NCI-H526 (cell line): ENCODE data around the gene RACK1.
"Not testable (repeated sequence)": the region's sequence is repeated elsewhere in the genome, so short reads cannot be mapped to it uniquely, and the experiment has no call there.

Experiments
- DNase-seq, 2 experiments: peaks; one replicate each; lab custom pipeline; 2025; lab: John Stamatoyannopoulos, UW

Gene RACK1

DNA sequence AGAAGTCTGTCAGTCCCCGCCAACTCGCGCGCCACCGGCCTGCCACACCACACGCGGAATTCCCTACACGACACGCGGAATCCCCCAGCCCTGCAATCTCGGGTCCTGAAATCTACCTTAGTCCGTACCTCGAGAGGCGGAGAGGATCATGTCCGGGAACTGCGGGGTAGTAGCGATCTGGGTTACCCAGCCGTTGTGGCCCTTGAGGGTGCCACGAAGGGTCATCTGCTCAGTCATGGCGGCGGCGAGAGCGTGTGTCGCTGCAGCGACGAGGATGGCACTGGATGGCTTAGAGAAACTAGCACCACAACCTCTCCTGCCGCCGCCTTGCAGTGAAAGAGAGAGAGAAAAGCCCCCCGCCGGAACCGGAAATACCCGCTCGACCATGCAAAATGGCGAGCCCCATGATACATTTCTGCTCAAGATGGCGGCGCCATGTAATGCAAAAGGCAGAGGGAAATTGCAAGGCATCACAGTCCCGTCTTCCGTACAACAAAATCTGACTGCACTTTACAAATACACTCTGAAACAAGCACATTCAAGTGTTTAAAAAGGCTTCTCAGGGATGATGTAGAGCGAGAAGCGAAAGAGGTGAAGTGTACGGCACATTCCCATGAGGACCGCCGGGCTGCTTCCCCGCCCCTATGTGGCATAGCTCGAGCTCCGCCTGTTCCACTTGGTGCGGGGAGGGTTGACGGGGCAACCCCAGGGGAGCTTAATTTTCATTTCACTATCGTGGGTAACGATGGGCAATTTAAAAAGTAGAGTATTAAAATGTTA is at the start of gene RACK1:
TSS of gene RACK1 (minus strand) at position 343 of the 780 bp plus-strand sequence. CDS start at position 237, 106 bp downstream.
- DNase-seq = no peak

DNA sequence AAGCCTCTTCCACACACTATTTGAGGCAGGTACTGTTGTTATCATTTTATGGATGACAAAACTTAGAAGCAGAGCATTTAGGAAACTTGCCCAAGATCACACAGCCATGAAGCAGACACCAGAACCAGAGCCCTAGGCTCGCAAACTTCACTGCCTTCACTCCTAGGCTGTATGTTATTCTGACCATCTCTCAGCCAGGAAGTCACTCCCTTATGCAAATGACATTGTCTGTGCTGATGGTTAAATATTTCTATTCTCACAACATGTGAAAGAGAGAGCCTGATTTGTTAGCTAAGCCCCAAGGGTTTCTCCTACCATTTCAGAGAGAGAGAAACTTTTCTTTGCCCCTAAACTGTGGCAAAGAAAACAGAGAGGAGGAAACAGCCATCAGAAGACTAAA is 43.6 kb upstream of the RACK1 start:
- DNase-seq = not testable (repeated sequence)

DNA sequence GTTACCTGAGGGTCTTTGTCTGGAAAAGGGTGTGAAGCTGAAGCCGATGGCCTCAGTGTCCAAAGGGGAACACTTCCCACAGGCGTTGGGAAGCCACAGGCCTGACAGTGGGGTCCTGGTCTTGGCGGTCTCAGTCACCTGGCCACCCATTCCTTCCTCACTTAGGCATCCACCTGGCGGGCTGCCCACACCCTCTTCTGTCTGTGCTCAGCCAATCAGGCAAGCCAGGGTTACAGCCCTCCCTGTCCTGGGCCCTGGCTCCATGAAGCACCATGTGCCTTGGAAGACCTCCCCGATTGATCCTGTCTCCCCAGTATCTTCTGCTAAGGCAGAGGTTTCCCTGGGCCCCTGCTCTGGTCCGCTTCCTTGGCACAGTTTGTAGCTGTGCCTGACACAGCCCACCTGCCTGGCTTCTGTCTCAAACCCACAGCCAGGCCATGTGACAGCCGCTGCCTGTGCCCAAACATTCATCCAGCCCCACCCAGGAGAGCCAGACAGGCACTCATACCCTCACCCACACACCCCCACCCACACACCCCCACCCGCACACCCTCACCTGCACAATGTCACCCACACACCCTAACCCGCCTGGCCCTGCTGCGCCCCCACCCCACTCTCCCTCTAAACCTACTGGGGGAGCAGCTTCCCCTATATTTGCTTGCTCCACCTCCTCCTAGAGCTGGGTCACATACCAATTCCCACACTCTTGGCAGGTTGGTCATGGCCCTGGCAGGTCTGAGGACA is 42.4 kb upstream of the RACK1 start:
- not testable (repeated sequence) for DNase-seq

DNA sequence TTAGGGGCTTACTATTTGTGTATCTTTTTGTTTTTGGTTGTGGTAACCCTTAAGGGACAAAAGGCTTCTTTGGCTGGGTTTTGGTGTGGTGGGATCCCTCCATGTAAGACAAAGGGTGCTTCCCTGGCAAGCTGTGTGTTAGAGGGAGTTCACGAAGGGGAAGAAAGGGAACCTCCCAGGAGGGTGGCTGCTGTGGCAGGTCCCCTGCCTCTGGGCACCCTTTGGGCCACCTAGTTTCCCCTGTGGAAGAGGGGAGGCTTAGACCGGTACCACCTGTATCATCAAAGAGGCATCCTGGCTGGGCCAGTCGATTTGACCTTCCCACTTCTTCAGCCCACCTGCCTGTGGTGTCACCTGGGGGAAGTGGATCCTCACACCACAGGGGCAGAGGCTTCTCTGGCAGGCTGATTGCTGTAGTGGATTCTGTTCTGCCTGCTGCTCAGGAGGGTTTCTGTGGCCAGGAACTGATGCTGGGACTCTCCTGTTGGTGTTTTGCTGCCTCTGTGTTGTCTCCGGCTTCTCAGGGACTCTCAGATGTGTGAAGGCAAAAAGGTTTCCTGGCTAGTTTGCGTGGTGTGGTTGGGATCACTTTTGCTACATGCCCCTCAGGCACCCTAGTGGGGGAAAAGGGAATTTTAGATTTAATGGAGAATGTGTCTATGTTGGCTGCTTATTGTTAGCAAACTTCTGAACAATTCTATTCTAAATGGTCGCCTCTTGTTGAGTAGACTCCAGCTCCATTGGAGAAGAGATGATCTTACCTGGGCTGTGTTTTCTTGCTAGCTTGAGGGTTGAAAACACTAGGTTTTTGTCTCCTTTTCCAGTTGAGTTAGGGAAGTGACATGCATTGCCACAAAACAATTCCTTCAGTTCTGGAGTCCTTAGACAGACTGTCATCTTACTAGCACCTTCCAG is 40.4 kb upstream of the RACK1 start:
- not testable (repeated sequence) for DNase-seq

DNA sequence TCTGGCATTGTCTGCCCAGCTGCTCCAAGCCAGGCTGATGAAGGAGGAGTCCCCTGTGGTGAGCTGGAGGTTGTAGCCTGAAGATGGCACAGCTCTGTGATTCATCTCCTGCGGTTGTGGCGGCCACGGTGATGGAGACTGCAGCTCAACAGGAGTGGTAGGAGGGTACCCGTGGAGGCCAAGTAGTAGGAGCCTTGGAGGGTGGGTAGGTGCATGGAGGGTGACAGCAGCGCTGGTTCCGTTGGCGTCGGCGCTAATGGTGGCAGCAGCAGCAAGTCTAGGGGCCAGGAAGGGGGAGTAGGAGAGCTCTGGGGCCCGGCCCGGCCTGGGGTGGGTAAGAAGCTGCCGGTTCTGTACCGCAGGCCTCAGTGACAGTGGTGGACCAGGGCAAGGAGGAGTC is 39.6 kb upstream of the RACK1 start:
- no peak for DNase-seq

DNA sequence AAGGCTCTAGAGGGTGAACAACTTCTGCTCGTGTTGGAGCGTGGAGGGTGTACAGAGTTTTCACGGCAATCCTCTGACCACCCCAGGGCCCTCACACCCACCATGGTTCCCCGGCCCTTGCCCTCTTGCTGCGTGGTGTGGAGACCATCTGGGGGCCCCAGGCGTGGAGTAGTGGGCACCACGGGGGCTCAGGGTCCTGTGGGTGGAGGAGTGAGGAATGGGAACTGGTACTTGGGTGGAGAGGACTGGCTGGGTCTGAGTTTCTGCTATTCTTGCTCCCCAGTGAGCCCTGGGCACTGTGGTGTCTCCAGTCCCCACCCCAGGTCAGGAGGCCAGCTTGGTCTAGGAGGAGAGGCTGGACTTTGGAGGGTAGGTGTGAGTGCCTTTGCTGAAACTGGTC is 39.2 kb upstream of the RACK1 start:
- no peak for DNase-seq

DNA sequence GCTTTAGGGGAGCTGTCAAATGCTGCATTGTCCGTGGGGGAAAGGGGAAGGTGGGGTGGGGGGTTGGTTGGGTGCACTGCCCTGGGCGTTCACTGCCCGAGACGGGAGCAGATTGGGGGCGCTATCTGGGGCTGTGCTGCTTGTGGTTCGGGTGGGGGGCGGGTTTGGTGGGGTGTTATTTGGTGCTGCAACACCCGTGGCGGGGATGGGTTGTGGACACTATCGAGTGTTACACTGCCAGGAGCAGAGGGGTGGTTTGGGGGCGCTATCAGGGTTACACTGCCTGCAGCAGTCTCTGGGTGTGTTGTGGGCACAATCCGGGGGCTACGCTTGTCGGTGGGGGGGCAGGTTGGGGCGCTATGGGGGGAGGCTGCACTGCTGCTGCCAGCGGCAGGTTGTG is 38.7 kb upstream of the RACK1 start:
- DNase-seq = not testable (repeated sequence)

DNA sequence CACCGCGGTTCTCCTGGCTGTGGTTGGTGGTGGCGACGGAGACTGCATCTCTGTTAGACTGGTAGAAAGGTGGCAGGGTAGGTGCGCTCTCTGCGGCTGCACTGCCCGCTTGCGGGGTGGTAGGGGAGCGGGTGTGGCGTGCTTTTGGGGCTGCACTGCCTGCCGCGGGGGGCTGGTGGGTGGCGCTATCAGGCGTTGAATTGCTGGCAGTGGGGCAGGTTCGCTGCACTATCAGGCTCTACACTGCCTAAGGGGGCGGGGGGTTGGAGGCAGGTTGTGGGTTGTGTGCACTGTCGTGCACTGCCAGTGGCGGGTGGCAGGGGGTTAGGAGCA is 38.2 kb upstream of the RACK1 start:
- no peak for DNase-seq

DNA sequence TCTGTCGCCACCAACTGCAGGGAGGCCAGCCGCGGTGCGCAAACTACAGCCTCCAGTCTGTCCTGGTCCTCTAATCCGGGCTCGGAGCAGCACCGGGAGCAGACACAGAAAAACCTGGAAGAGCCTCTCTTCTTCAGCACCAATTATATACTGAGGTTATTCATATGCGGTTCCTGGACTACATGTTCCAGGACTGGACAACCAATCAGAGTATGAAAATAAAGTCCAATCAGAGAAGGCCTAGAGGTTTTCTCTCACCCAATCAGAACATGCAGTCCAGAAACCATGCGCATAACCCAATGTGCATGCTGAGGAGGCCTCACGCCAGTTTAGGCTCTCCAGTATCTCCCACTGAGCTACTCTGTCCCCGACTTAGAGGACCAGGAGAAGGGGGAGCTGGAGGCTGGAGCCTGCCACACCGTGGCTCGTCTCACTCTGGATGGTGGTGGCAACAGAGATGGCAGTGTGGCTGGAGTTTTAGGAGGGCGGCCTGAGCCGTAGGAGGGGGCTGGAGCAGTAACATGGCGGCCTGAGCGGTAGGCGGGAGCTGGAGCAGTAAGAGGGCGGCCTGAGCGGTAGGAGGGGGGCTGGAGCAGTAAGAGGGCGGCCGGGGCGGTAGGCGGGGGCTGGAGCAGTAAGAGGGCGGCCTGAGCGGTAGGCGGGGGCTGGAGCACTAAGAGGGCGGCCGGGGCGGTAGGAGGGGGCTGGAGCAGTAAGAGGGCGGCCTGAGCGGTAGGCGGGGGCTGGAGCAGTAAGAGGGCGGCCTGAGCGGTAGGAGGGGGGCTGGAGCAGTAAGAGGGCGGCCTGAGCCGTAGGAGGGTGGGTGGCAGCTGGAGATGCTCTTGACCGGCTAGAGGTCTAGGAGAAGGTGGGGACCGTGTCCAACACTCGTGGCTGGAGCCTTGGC is 37.6 kb upstream of the RACK1 start:
- DNase-seq = no peak

DNA sequence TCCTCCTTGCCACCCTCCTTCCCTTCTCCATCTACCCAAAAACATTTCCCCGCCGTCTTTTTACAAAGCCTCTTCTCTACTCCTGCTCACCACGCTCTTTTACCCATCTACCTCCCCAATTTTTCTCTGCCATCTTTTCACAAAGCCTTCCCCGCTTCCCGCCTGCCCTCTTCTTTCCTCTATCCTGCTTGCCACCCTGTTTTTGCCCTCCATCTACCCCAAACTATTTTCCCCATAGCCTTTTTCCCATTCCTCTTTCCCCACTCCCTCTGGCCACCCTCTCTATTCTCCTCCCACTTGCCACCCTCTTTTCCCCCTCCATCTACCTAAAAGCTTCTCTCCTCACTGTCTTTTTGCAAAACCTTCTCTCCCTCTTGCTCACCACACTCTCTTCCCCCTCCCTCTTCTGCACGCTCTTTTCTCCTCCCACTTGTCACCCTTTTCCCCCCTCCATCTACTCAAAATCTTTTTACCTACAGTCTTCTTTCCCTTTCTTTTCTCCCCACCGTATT is 36.6 kb upstream of the RACK1 start:
- no peak for DNase-seq

DNA sequence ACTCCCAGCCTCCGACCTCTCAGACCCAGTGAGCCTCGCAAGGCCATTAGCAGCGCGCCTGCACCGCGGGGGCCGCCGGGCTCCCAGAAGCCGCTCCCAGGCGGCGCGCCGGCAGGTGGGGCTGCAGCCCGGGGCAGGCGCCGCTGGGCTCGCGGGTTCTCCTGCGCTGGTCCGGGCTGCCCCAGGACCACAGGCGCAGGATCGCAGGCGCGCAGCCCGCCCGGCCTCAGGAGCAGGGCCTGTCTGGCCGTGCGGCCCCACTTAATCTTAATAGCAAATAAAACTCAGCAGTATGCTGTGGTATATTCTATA is 29.7 kb upstream of the RACK1 start:
- DNase-seq = not testable (repeated sequence)

DNA sequence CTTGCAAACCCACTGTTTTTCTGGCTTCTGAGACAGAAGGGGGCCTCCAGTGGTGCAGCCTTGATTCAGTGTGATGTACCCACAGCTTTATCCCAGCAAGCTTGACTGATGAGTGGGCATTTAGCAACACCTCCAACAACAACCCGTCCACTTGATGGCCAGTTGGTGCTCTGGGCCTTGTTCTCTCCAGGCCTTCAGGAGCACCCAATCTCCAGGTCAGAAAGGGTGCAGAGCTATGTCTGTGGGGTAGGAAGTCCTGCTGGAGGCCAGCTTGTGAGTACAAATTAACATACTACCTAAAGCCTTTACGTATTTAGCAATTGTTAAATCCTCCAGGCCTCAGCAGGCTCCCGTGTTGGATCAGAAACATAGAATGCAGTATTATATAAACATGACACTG is 27.4 kb upstream of the RACK1 start:
- DNase-seq = no peak

DNA sequence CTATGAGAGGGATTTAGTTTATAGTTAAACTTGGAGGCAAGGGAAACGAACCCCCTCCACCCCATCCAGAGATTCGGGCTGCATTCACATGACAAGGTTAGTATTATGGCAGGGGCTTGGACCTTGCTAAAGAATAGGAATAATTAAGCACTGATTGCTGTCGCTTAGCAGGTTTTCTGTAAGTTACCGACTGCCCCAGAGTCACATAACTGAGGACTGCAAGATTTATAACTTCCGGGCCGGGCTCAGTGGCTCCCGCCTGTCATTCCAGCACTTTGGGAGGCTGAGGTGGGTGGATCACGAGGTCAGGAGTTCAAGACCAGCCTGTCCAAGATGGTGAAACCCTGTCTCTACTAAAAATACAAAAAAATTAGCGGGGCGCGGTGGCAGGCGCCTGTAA is 24.2 kb upstream of the RACK1 start:
- DNase-seq = not testable (repeated sequence)

DNA sequence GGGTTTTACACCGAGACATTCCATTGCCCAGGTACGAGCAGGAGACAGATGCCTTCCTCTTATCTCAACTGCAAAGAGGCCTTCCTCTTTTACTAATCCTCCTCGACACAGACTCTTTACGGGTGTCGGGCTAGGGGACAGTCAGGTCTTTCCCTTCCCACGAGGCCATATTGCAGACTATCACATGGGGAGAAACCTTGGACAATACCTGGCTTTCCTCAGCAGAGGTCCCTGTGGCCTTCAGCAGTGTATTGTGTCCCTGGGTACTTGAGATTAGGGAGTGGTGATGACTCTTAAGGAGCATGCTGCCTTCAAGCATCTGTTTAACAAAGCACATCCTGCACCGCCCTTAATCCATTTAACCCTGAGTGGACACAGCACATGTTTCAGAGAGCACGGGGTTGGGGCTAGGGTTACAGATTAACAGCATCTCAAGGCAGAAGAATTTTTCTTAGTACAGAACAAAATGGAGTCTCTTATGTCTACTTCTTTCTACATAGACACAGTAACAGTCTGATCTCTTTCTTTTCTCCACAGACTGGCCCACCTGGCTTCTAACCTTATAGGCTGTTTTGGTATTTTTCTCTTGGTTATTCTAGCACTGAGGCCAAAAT is 23.7 kb upstream of the RACK1 start:
- not testable (repeated sequence) for DNase-seq

DNA sequence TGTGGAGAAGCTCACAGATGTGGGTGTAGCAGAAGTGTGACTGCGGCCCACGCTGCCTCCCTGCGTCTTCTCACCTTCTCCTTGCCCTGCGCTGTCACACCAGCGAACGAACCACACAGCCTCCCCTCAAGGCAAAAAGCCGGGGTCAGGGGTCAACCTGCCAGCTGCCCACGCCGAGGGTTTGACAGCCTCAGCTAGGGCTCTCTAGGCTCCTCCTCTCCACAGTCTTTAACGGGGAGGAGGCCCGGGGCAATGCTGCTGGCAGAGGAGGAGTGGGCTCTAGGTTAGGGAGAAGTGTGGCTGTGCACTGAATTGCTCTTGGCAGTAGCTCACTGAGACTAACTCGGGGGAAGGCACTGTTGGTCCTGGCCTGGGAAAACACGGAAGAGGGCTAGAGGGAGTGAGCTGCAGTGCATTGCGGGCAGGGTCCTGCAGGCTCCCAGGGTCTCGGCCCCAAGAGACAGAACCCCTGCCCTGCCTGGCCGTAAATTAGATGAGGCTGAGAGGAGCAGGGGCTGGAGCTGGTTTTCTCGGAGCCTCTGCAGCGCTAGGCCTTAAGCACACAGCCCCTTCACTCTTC is 21.5 kb upstream of the RACK1 start:
- DNase-seq = no peak

DNA sequence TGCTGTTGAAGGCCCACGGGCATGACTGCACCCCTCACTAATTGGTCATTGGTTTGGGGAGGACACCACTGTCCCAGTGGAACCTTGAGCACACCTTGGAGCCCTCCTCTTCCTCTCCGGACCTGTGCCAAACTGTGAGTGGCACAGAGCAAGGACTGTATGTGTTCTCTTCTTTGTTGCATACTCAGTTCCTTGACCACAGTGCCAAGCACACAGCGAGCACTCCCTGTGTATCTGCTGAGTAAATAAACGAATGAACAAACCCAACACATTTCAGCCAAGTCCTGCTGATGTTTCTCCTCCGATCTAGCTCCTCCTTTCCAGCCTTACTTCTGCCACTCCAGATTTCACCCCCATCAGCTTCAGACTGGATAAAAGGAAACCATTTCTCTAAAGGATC is 19.9 kb upstream of the RACK1 start:
- no peak for DNase-seq

DNA sequence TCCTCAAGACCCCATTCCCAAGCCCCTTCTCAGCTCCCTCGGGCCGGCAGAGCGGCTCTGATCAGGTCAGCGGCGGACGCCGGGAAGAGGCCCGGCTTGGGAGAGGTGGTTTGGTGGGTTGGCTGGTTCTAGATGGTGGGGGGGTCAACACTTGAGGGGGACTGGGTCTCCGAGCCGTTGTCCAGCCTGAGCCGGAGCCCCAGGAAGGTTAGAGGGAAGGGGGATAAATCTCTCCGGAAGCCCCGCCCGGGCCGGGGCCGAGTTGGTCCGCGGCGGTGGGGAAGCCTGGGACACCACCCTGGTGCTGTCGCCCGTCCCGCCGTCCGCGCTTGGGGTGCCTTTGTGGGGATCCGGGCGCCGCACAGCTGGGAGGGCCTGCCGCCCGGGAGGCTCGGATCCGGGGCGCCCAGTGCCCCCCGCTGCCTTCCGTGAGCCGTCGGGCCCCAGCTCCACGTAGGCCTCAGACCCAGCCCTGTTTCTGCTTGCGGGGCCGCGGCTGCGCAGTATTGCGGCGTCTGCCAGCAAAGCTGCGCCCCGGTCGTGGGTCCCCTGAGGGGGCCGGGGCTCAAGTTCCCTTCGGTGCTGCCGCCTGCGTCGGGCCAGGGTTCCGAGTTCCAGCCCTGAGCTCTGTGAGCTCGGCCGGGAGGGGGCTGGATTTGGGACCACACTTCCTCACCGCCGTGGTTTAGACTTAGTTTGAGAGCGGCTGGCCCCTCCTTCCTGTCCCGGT is 17.8 kb upstream of the RACK1 start:
- DNase-seq = no peak

DNA sequence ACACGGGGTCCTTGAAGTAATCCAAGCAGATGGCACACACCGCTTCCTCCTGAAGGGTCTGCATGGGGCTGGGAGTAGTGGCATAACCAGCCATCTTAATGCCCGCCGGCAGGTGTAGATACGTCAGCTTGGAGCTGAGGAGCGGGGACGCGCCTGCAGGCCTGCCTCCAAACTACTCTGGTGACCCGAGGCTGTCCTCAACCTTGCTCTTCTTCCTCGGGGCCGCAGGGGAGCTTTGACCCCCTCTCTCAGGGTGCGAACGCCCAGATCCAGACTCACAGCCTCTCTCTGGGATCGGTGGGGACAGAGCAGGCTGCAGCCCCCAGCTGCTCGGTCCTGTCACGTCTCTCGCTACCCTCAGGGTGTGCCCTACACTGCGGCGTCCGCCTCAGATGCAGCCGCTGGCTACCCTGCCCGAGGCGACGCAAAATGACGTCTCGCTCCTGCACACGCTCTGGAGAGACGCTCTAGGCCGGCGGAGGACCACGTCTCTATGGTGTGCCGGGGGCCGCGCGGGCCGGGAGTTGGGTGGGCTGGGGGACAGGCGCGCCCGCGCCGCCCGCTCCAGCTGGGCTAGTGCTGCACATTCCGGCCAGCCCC is 17.1 kb upstream of the RACK1 start, which contains the start of gene TRIM52:
TSS of gene TRIM52 (minus strand) at position 424 of the 600 bp plus-strand sequence. CDS start at position 94, 330 bp downstream.
- no peak for DNase-seq

DNA sequence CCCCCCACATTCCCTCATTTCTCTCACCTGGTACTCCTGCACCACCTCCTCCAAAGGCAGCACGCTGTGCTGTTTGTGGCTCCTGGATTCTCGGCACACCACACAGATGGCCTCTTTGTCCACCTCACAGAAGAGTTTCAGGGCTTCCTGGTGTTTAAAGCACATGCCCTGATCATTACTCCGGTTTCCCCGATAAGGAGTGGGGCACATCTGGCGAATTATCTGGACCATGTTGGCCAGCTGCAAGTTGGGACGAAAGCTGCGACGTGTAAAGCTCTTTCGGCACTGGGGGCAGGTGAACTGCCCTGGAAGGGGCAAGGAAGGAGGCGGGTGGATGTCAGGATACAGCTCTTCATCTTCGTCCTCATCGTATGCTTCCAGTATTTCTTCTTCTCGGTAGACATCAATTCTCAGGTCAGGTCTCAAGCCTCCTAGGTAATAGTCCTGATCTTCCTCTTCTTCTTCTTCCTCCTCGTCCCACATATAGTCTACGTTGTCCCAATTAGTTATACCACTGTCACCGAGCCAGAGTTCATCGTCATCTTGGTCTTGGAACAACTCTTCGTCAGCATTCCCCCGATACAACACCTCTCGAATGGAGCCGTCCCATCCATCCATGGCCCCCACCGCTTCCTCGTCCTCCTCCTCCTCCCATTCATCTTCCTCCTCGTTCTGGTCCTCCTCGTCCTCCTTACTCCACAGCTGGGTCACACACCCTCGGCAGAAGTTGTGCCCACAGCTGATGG is 16.4 kb upstream of the RACK1 start:
- DNase-seq = no peak
